Activated CD8-positive, alpha-beta memory T cell treated with anti-CD3 and anti-CD28 coated beads, Interleukin-2, amount 50 U/mL, for 24 hours (primary cell): ENCODE results near the gene NRG3.
"Not testable (repeated sequence)": the region's sequence is repeated elsewhere in the genome, so short reads cannot be mapped to it uniquely, and the experiment has no call there.

Source experiments
- DNase-seq: peaks from one replicate; pipeline ENCODE4 v3.0.0-alpha.2; 2020; ENCODE audit errors: extremely low read depth

The NRG3 gene

DNA sequence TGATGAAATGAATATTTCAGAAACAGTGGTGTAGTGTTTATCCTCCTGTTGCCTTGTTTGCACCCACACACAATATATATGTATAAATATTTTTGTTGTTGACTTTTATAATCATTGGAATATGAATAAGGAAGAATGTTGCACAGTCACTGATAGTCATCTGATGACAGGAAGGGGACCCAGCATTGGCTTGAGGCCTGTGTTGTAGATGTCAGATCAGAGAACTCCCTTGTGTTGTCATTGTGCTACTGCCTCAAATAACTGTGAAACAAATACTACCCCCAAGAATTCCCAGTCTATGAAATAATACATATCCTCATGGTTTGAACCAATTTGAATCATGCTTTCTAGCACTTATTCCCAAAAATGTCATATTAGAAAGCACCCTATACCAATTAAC, 84.0 kb downstream of the NRG3 start:
- no peak for DNase-seq

- no peak for DNase-seq
Measured at GRCh38 chr10:81961451-81962184, 86.6 kb downstream of the NRG3 start.

DNA sequence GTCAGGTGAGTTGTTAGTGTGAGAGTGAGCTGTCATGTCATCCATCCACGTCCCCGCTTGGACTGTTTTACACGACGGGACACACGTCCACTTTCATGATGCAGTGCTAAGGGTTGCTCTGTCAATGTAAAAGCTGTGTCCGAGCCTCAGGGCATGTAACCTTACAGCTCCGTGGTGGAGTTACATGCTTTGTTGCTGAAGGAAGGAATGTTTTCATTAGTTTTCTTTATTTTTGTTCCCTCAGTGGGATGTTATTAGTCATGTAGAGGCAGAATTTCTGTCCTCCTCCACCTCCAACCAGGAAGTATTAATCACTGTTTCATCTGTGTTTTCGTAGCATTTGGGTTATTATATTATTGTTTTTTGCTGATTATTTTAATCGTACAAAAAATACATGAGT, 88.6 kb downstream of the NRG3 start:
- no peak for DNase-seq

- no peak for DNase-seq
Measured at GRCh38 chr10:81967716-81968115, 92.7 kb downstream of the NRG3 start.

GRCh38 chr10:81969136-81969535, 94.1 kb downstream of the NRG3 start:
- DNase-seq: no peak

GRCh38 chr10:81978238-81978637, 103.2 kb downstream of the NRG3 start:
- no peak for DNase-seq

DNA sequence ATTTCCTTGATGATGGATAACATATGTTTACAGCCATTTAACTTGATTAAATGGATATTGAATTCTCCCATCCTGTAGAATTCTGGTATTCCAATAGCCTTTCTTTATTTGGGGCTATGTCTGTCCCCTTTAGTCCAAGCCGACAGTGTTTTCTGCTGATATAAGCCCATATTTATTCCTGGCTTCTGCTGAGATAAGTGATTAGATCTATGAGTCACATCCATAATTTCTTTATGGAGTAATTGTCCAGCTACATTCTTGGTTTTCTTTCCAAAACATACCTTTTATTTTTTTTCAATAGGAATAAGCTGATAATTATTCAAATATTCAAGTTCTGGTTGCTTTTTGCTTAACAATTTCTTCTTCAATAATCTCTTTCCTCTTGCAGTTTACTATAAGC, 106.7 kb downstream of the NRG3 start:
- no peak for DNase-seq

DNA sequence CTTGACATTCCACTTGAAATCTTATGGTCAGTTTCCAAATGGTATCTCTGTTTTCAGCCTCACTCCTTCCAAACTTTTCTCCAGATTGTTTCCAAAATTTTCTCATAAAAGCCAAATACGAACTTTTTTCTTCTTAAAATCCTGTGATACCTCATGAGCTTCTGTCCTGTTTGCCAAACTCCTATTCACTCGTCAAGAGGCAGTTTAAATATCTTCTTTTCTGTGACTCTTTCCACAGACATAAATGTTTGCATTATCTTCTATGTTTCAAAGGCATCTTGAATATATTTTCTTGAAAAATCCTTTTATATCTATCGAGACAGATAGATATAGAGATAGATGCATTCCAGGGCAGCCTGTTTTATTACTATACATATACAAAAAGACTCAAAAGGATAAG, 109.4 kb downstream of the NRG3 start:
- no peak for DNase-seq

DNA sequence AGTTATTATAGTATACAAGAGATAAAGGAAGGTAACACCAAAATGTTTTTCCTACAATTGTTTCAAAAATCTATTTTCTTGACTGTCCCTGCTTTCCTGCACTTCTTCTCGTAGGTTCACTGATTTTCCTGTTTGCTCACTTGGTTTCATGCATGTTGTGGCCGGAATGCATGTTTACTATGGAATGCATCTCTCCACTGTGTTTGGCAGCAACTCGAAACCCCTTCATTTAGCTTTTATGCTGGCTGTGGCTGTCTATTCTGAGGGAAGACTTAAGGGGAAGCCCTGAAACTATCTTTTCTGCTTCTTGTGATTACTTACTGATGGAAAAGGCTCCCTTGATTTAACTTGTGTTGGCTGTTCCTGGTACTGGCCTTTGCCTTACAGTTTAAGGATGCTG, 120.3 kb downstream of the NRG3 start:
- DNase-seq: no peak

- DNase-seq: no peak
Measured at GRCh38 chr10:81996927-81997326, 121.9 kb downstream of the NRG3 start.

DNA sequence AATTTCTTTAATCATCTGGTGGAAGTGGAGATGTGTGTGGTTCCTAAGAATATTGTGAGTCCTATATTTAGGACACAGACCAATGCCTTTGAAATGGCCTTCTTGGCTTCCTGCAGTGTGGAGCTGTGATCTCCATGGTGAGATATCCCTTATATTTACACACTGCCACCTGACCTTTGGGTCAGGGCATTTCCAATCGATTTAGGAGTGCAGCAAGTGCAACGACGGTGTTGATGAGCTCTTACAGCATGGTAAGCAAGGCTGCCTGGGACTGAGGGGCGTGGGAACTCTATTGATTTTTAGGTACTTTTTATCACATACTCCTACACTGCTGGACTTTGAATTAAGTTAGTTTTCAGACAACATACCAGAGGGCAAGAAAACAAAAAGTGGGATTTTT, 146.0 kb downstream of the NRG3 start:
- no peak for DNase-seq

GRCh38 chr10:82027711-82028110, 152.7 kb downstream of the NRG3 start:
- no peak for DNase-seq

- no peak for DNase-seq
Measured at GRCh38 chr10:82037076-82037475, 162.1 kb downstream of the NRG3 start.

DNA sequence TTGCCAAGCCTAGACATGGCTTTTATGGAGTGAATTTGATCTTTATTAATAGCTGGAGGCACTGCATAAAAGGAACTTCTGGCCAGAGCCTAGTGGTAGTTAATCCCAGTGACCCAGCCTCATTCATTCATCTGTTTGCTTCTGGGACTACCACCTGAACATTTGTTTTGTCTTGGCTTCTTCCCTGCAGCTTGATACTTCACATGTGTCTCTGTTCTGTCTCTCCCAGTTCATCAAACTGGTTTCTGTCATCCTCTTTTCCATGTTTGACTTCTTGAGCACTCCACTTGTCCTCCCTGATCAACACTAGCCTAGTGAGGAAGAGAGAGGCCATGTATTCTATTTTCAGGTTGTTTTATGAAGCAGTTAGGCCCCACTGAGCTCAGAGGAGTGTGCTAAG, 163.6 kb downstream of the NRG3 start:
- DNase-seq: no peak

GRCh38 chr10:82040336-82040735, 165.3 kb downstream of the NRG3 start:
- no peak for DNase-seq

DNA sequence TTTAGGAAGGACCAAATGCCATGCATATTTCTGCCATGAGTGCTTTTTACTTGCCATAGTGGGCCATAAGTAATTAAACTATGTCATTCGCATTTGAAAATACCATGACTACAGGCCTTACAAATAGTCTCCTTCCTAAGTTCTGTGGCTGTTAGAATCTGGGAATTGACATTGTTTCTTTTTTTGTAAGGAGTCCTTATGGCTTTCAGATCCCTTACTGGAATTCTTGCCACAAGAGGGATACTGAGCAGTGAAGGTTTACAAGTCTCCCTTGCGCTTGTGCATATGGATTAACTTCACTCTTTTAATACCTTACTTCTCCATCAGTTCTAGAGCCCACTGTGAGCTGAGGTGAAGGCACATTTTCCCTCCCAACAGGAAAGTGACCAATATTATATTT, 166.0 kb downstream of the NRG3 start:
- DNase-seq: no peak

GRCh38 chr10:82056391-82056790, 181.4 kb downstream of the NRG3 start:
- no peak for DNase-seq

- DNase-seq: not testable (repeated sequence)
Measured at GRCh38 chr10:82067192-82067591, 192.2 kb downstream of the NRG3 start.

GRCh38 chr10:82068501-82068900, 193.5 kb downstream of the NRG3 start:
- DNase-seq: no peak

- no peak for DNase-seq
Measured at GRCh38 chr10:82071231-82071630, 196.2 kb downstream of the NRG3 start.

DNA sequence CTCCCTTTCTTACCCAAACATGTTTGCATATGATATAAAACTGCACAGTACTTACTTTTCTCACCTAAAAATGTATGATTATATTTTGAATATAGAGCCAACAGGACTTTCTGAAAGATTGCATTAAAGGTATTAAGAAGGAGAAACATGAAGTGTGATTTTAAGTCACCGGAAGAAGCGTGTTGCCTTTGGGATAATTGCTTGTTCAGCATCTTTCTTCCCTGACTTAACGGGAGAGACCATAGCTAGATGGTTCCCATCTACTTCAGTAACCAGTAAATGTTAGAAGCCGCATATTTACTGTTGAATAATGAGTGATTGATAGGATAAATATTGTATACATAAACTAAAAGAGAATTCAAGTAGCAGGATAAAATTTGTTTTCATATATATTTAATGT, 197.1 kb downstream of the NRG3 start:
- DNase-seq: no peak

- DNase-seq: no peak
Measured at GRCh38 chr10:82075605-82076004, 200.6 kb downstream of the NRG3 start.

DNA sequence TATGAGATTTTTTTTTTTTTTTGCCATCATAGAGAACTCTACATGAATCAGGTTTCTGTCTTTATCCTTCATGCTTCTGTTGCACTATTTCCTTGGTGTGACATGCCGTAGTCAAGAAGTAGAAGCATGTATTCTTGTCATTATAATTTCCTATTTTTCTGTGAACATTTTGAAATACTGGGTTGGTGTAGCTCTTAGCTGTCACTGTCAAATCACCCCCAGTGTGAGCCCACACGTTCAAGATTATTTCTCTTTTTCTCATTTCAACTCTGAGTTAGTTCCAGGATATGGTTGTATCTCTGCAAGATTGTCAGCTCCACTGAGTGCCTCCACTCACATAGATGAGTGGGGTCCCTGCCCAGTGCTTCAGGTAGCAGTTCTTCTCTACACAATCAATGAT, 209.5 kb downstream of the NRG3 start:
- DNase-seq: no peak

- DNase-seq: no peak
Measured at GRCh38 chr10:82084904-82085303, 209.9 kb downstream of the NRG3 start.
